ENCODE data around the gene PERM1. TPM values are rescaled to one million over a fixed set of nuclear protein-coding genes. Genes with fewer than 3 reads are reported as not detected.

The PERM1 gene
- total and polyA plus RNA-seq, 2 of the 13 experiments (the other 11 are each of a cell fraction or from before 2014, with no cell fraction given) = 0.04 to 0.29 TPM

DNA sequence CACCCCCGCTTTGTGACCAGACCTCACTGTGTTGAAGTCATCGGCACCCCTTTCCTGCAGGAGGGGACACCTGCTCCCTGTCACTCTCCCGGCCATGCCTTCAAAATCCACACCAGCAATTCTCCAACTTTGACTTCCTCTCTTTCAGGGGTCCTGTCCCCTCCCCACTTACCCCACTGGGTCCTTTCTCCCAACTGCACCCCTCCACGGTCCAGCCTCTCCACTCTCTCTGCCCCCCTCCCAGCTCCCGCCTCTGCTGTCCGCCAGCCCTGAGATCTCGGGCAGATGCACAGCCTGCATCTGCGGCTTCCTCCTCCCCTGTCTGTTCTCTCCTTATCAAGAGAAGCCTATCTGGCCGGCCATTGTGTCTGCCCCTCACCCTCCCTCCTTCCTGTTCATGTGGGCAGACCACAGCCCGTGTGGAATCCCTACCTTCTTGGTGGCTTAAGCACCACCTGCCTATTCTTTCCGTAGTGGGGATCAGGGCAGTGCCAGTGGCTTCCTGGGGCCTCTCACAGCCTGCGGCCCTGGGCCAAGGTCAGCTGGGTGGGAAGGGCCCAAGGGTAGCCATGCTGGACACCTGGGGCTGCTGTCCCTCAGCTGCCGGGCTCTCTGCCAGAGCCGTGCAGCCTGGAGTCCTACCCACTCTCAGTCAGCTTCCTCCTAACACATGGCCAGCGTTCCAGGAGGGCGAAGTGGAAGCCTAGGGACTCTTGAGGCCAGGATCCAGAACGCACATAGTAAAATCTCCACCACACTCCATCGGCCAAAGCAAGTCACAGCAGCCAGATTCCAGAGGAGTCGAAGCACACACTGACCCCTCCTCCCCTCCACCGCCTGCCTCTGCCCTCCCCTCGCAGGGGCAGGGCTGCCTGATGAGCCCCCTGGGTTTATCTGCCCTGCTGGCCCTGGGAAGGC, 23.1 kb upstream of the PERM1 start (continued):
- TF ChIP-seq ARHGAP35 (CRISPR knock-in tag; IDR thresholded peaks at IDR 0.05; ENCODE audit: borderline replicate concordance) = 0 out of 2 replicates have a peak, but pooled peaks have one; percentile 12
- peak; percentile 54; the same call in 1 of the 3 replicates for TF ChIP-seq MXI1 (IDR thresholded peaks at IDR 0.05; ENCODE audit: borderline replicate concordance, low read depth, low read length)
- TF ChIP-seq ZNF746 (CRISPR knock-in tag; IDR thresholded peaks at IDR 0.05) = 0 out of 2 replicates have a peak, but pooled peaks have one; percentile 54
- TF ChIP-seq, protein P1, sequence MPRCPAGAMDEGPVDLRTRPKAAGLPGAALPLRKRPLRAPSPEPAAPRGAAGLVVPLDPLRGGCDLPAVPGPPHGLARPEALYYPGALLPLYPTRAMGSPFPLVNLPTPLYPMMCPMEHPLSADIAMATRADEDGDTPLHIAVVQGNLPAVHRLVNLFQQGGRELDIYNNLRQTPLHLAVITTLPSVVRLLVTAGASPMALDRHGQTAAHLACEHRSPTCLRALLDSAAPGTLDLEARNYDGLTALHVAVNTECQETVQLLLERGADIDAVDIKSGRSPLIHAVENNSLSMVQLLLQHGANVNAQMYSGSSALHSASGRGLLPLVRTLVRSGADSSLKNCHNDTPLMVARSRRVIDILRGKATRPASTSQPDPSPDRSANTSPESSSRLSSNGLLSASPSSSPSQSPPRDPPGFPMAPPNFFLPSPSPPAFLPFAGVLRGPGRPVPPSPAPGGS (CRISPR knock-in tag; IDR thresholded peaks at IDR 0.05) = peak; percentile 44; the same call in 1 of the 2 replicates
- no peak for TF ChIP-seq ZNF598 (CRISPR knock-in tag; IDR thresholded peaks at IDR 0.05; ENCODE audit: borderline replicate concordance)
- TF ChIP-seq, protein P2, sequence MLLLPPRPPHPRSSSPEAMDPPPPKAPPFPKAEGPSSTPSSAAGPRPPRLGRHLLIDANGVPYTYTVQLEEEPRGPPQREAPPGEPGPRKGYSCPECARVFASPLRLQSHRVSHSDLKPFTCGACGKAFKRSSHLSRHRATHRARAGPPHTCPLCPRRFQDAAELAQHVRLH (CRISPR knock-in tag; IDR thresholded peaks at IDR 0.05; ENCODE audit: borderline replicate concordance, low read depth) = 0 out of 2 replicates have a peak, but pooled peaks have one; percentile 21
- TF ChIP-seq, protein P3, sequence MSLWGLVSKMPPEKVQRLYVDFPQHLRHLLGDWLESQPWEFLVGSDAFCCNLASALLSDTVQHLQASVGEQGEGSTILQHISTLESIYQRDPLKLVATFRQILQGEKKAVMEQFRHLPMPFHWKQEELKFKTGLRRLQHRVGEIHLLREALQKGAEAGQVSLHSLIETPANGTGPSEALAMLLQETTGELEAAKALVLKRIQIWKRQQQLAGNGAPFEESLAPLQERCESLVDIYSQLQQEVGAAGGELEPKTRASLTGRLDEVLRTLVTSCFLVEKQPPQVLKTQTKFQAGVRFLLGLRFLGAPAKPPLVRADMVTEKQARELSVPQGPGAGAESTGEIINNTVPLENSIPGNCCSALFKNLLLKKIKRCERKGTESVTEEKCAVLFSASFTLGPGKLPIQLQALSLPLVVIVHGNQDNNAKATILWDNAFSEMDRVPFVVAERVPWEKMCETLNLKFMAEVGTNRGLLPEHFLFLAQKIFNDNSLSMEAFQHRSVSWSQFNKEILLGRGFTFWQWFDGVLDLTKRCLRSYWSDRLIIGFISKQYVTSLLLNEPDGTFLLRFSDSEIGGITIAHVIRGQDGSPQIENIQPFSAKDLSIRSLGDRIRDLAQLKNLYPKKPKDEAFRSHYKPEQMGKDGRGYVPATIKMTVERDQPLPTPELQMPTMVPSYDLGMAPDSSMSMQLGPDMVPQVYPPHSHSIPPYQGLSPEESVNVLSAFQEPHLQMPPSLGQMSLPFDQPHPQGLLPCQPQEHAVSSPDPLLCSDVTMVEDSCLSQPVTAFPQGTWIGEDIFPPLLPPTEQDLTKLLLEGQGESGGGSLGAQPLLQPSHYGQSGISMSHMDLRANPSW (CRISPR knock-in tag; IDR thresholded peaks at IDR 0.05; ENCODE audit: borderline replicate concordance) = peak; percentile 72; the same call in 1 of the 2 replicates
- TF ChIP-seq ZSCAN30 (CRISPR knock-in tag; IDR thresholded peaks at IDR 0.05) = no peak
- TF ChIP-seq ZNF761 (CRISPR knock-in tag; conservative IDR thresholded peaks at IDR 0.05) = 0 out of 2 replicates have a peak, but pooled peaks have one; percentile 47
- TF ChIP-seq ZNF230 (CRISPR knock-in tag; IDR thresholded peaks at IDR 0.05) = 0 out of 2 replicates have a peak, but pooled peaks have one; percentile 36
- TF ChIP-seq CBX1 (IDR thresholded peaks at IDR 0.05; ENCODE audit: low read depth) = peak; percentile 69
- TF ChIP-seq EP300 (IDR thresholded peaks at IDR 0.05; ENCODE audit: low read depth in 2 of 2, low read length in 2 of 2) = 0 out of 4 replicates have a peak, but pooled peaks of 1 of the 2 experiments have one; percentile 6
- no peak for TF ChIP-seq EP300 (CRISPR knock-in tag; IDR thresholded peaks at IDR 0.05; ENCODE audit: borderline replicate concordance)
- TF ChIP-seq MYC (CRISPR knock-in tag; IDR thresholded peaks at IDR 0.05; ENCODE audit: borderline replicate concordance) = peak; percentile 53; the same call in 1 of the 2 replicates
- TF ChIP-seq SAFB2 (CRISPR knock-in tag; IDR thresholded peaks at IDR 0.05; ENCODE audit: borderline replicate concordance, low read depth) = peak; percentile 35; the same call in 1 of the 2 replicates
- TF ChIP-seq MED8 (CRISPR knock-in tag; IDR thresholded peaks at IDR 0.05; ENCODE audit: insufficient replicate concordance) = no peak
- TF ChIP-seq HNRNPL (IDR thresholded peaks at IDR 0.05; ENCODE audit: low read depth, low read length) = peak; percentile 87; the same call in 1 of the 2 replicates
- TF ChIP-seq ZNF782 (CRISPR knock-in tag; IDR thresholded peaks at IDR 0.05; ENCODE audit: borderline replicate concordance) = peak; percentile 82; the same call in 1 of the 2 replicates
- TF ChIP-seq SMAD1 (CRISPR knock-in tag; IDR thresholded peaks at IDR 0.05; ENCODE audit: borderline replicate concordance, low read depth) = peak; percentile 89
- TF ChIP-seq CBFB (CRISPR knock-in tag; IDR thresholded peaks at IDR 0.05) = 0 out of 2 replicates have a peak, but pooled peaks have one; percentile 29
- peak; percentile 50; the same call in 1 of the 2 replicates for TF ChIP-seq HNF4A (CRISPR knock-in tag; IDR thresholded peaks at IDR 0.05)
- TF ChIP-seq ZNF703 (CRISPR knock-in tag; IDR thresholded peaks at IDR 0.05; ENCODE audit: borderline replicate concordance) = no peak
- peak; percentile 37; the same call in 1 of the 2 replicates for TF ChIP-seq RBFOX2 (IDR thresholded peaks at IDR 0.05; ENCODE audit: low read depth, low read length)
- TF ChIP-seq GATAD1 (CRISPR knock-in tag; IDR thresholded peaks at IDR 0.05) = peak; percentile 25; the same call in 1 of the 2 replicates
